Measurements from ENCODE around the gene ZNF774.

- TF ChIP-seq CTCF (optimal IDR thresholded peaks at IDR 0.05 in 1 of 3, IDR thresholded peaks at IDR 0.05 in 1 of 3, conservative IDR thresholded peaks at IDR 0.05 in 1 of 3; ENCODE audit: extremely low read depth in 1 of 3, insufficient read depth in 2 of 3, low read length in 3 of 3) = no peak
- no peak for TF ChIP-seq EZH2 (IDR thresholded peaks at IDR 0.05; ENCODE audit: low read length)
These were observed 491 bp upstream of the ZNF774 start for GRCh38 chr15:90351479-90352106.
